Measurements from ENCODE around the gene GBE1. TPM values are rescaled to one million over a fixed set of nuclear protein-coding genes. Genes with fewer than 3 reads are reported as not detected.
A peak's percentile ranks its signal among the peaks of the same experiment; 100 is the strongest.

The GBE1 gene
- total RNA-seq, 1 donor from 2014 or later, result 14.7 TPM

DNA sequence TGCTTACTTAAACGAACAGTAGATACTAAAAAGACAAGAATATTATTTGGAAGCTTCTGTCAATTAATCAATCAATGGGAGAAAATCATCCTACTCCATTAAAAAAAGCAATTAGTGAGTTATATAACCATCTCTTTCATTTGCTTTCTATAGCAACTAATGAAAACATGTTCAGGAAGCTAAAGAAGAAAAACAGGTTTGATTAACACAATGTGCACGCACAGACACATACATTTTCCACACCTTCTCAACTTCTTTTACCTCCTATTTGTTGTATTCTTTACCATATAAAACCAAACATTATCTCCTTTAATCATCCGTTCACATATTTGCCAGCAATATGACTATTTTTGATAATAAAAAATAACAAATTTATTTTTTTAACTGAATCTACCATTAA, 111.3 kb downstream of the GBE1 start:
- no peaks in the 10 kb centered on the region for H3K36me3 Mint-ChIP-seq
- H3K9me3 Mint-ChIP-seq, result no peaks in the 10 kb centered on the region
- no peaks in the 10 kb centered on the region for H3K27me3 Mint-ChIP-seq
- no peak overlapping the region for H3K4me3 Mint-ChIP-seq
- no peak for DNase-seq (ENCODE audit: extremely low spot score, unreplicated experiment)
- TF ChIP-seq, protein P1, sequence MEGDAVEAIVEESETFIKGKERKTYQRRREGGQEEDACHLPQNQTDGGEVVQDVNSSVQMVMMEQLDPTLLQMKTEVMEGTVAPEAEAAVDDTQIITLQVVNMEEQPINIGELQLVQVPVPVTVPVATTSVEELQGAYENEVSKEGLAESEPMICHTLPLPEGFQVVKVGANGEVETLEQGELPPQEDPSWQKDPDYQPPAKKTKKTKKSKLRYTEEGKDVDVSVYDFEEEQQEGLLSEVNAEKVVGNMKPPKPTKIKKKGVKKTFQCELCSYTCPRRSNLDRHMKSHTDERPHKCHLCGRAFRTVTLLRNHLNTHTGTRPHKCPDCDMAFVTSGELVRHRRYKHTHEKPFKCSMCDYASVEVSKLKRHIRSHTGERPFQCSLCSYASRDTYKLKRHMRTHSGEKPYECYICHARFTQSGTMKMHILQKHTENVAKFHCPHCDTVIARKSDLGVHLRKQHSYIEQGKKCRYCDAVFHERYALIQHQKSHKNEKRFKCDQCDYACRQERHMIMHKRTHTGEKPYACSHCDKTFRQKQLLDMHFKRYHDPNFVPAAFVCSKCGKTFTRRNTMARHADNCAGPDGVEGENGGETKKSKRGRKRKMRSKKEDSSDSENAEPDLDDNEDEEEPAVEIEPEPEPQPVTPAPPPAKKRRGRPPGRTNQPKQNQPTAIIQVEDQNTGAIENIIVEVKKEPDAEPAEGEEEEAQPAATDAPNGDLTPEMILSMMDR (conservative IDR thresholded peaks at IDR 0.05), result no peak
- H3K27ac Mint-ChIP-seq, result no peak overlapping the region
- no peaks in the 10 kb centered on the region for H3K4me1 Mint-ChIP-seq (ENCODE audit: unreplicated experiment)

DNA sequence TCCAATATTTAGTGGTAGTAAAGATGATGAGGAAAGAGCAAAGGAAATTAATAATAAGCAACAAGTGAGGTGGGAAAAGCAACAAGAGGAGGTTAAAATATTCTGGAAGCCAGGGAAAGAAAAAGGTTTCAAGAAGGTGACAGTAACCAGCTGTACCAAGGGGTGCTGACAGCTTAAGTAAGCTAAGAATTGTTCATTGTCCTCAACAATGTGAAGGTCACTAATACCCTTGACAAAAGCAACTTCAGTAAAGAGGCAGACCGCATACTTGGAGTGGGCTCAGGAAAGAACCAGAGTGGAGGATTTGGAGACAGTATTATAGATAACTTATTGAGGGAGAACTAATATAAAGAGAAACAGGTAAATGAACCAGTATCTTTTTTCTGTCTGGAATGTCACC, 116.2 kb downstream of the GBE1 start:
- no peaks in the 10 kb centered on the region for H3K36me3 Mint-ChIP-seq
- no peaks in the 10 kb centered on the region for H3K9me3 Mint-ChIP-seq
- DNase-seq (ENCODE audit: extremely low spot score, unreplicated experiment), result no peak
- H3K27ac Mint-ChIP-seq, result no peak overlapping the region
- H3K4me1 Mint-ChIP-seq (ENCODE audit: unreplicated experiment), result no peaks in the 10 kb centered on the region
- TF ChIP-seq, protein P1 (conservative IDR thresholded peaks at IDR 0.05), result no peak
- H3K27me3 Mint-ChIP-seq, result no peaks in the 10 kb centered on the region
- H3K4me3 Mint-ChIP-seq, result no peak overlapping the region

DNA sequence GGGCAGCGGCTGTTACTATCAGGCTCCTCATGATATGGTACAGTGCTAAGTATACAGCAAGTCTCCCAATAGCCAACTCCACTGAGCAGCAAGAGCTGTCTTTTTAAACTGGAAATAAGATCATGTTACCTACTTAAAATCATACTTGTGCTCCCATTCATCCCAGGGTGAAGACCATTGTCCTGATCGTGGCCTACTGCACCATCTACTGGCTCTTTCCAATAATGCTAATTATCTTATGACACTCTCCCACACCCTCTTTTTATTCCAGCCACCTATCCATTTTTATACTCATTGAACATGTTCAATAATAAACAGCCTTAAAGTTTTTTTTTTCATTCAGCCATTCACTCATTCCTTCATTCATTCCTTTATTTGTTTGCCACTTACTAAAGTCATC, 117.7 kb downstream of the GBE1 start:
- Mint-ChIP-seq H3K9me3 (no peaks in the 10 kb centered on the region), H3K4me1 (ENCODE audit: unreplicated experiment) (no peaks in the 10 kb centered on the region), H3K4me3 (no peak overlapping the region), H3K36me3 (no peaks in the 10 kb centered on the region), H3K27me3 (no peaks in the 10 kb centered on the region), H3K27ac (no peak overlapping the region)
- DNase-seq (ENCODE audit: extremely low spot score, unreplicated experiment), result no peak
- TF ChIP-seq, protein P1 (conservative IDR thresholded peaks at IDR 0.05), result peak; percentile 39

DNA sequence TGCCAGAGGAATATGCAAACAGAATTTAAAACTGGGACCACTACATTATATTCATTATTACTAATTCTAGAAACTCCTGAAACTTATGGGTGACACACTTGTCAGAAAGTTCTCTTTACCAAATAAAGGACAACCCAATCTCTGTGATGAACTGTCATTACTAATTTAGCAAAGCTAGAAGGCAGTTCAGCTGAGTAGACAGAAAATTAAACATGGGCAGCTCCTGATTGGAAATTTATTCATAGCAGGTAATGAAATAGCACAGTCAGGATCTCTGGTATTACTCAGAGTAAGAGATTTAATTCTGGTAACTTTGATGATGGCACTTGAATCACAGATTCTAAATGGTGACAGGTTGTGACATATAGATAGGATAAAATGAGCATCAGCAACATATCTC, 123.0 kb downstream of the GBE1 start:
- no peaks in the 10 kb centered on the region for H3K36me3 Mint-ChIP-seq
- no peaks in the 10 kb centered on the region for H3K4me1 Mint-ChIP-seq (ENCODE audit: unreplicated experiment)
- no peak overlapping the region for H3K27ac Mint-ChIP-seq
- H3K4me3 Mint-ChIP-seq, result no peak overlapping the region
- H3K9me3 Mint-ChIP-seq, result no peaks in the 10 kb centered on the region
- TF ChIP-seq, protein P1 (conservative IDR thresholded peaks at IDR 0.05), result no peak
- no peaks in the 10 kb centered on the region for H3K27me3 Mint-ChIP-seq
- no peak for DNase-seq (ENCODE audit: extremely low spot score, unreplicated experiment)

DNA sequence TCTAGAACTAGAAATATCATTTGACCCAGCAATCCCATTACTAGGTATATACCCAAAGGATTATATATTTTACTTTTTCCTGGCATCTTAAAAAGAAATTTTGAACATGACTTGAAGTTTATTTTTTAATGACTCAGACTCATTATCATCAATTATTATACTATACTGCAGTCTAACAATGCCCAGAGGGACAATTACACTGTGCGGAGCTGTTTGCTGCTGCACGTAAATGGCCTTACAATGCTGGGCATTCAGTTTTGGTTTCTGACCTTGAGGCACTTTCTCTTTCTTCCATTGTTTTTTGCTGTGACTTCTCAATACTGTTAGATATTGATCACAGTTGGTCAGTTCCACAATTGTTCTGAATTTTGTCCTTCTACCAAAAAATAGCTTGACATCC, 128.8 kb downstream of the GBE1 start:
- TF ChIP-seq, protein P1 (conservative IDR thresholded peaks at IDR 0.05), result no peak
- peaks cover 4% of the 10 kb centered on the region for H3K36me3 Mint-ChIP-seq
- DNase-seq (ENCODE audit: extremely low spot score, unreplicated experiment), result no peak
- H3K9me3 Mint-ChIP-seq, result no peaks in the 10 kb centered on the region
- no peaks in the 10 kb centered on the region for H3K27me3 Mint-ChIP-seq
- H3K27ac Mint-ChIP-seq, result no peak overlapping the region
- H3K4me3 Mint-ChIP-seq, result no peak overlapping the region
- H3K4me1 Mint-ChIP-seq (ENCODE audit: unreplicated experiment), result no peaks in the 10 kb centered on the region

DNA sequence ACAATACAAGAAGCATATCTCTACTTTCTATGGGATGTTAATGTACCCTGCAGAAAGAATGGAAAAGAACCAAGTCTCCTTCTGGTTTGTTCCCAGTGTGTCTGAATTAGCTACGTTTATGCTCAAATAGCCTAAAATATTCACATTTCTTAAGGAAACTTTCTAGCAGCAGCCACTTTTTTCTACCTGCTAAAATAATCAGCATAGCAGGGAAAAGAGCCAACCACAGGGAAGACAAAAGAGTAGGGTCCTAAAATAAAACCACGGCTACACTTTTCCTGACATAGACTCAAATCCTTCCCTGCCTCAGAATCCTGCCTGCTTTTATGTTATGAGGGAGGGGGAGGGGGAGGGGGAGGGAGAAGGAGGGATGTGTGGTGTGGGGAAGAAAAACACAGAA, 136.7 kb downstream of the GBE1 start:
- TF ChIP-seq, protein P1 (conservative IDR thresholded peaks at IDR 0.05), result no peak
- DNase-seq (ENCODE audit: extremely low spot score, unreplicated experiment), result no peak
- Mint-ChIP-seq H3K9me3 (no peaks in the 10 kb centered on the region), H3K4me1 (ENCODE audit: unreplicated experiment) (no peaks in the 10 kb centered on the region), H3K27me3 (no peaks in the 10 kb centered on the region), H3K36me3 (no peaks in the 10 kb centered on the region), H3K4me3 (no peak overlapping the region), H3K27ac (no peak overlapping the region)
